ENCODE results near the gene RNF182.

Gene RNF182

GRCh38 chr6:14009431-14009830 lies 84.7 kb downstream of the RNF182 start:
- DNase-seq (ENCODE audit: low read depth, low spot score) = no peak
- H3K4me3 ChIP-seq (ENCODE audit: low read depth, low read length) = no peak overlapping the region
- CTCF ChIA-PET = interaction anchor here (0.6 to 1.4 kb wide), 2 partner anchors 9 to 22 kb away, joined by 3 read pairs; no protein-coding TSS in a partner anchor
- POLR2A ChIA-PET = no interaction called here
- TF ChIP-seq CTCF (IDR thresholded peaks at IDR 0.05; ENCODE audit: insufficient read depth, low read length, missing control alignments) = no peak

- H3K4me3 ChIP-seq (ENCODE audit: low read depth, low read length) = no peak overlapping the region
- no peak for DNase-seq (ENCODE audit: low read depth, low spot score)
- ChIA-PET CTCF (no interaction called here), POLR2A (no interaction called here)
- TF ChIP-seq CTCF (IDR thresholded peaks at IDR 0.05; ENCODE audit: insufficient read depth, low read length, missing control alignments) = no peak
Observed at GRCh38 chr6:14010275-14010674, 85.5 kb downstream of the RNF182 start.

- TF ChIP-seq CTCF (IDR thresholded peaks at IDR 0.05; ENCODE audit: insufficient read depth, low read length, missing control alignments) = no peak
- no peak overlapping the region for H3K4me3 ChIP-seq (ENCODE audit: low read depth, low read length)
- DNase-seq (ENCODE audit: low read depth, low spot score) = no peak
- ChIA-PET POLR2A (no interaction called here), CTCF (interaction anchor here (0.9 to 1.5 kb wide), 3 partner anchors 10 to 104 kb away, joined by 3 to 4 read pairs (median 3); no protein-coding TSS in a partner anchor)
Observed at GRCh38 chr6:14012313-14013030, 87.7 kb downstream of the RNF182 start.

- CTCF ChIA-PET = no interaction called here
Observed at GRCh38 chr6:14015964-14016363, 91.2 kb downstream of the RNF182 start.

GRCh38 chr6:14016432-14016831 lies 91.7 kb downstream of the RNF182 start:
- POLR2A ChIA-PET = no interaction called here
- CTCF ChIA-PET = no interaction called here
- no peak for TF ChIP-seq CTCF (IDR thresholded peaks at IDR 0.05; ENCODE audit: insufficient read depth, low read length, missing control alignments)

More at GRCh38 chr6:14015964-14016363, 91.2 kb downstream of the RNF182 start:
- H3K4me3 ChIP-seq (ENCODE audit: low read depth, low read length) = no peak overlapping the region
- DNase-seq (ENCODE audit: low read depth, low spot score) = no peak
- no peak for TF ChIP-seq CTCF (IDR thresholded peaks at IDR 0.05; ENCODE audit: insufficient read depth, low read length, missing control alignments)
- POLR2A ChIA-PET = no interaction called here

GRCh38 chr6:14016935-14017625 lies 92.3 kb downstream of the RNF182 start:
- no peak for TF ChIP-seq CTCF (IDR thresholded peaks at IDR 0.05; ENCODE audit: insufficient read depth, low read length, missing control alignments)
- ChIA-PET CTCF (interaction anchor here (0.7 kb wide), 1 partner anchor 14 kb away, joined by 3 read pairs; no protein-coding TSS in a partner anchor), POLR2A (no interaction called here)
- no peak overlapping the region for H3K4me3 ChIP-seq (ENCODE audit: low read depth, low read length)
- no peak for DNase-seq (ENCODE audit: low read depth, low spot score)

More at GRCh38 chr6:14016432-14016831, 91.7 kb downstream of the RNF182 start:
- no peak for DNase-seq (ENCODE audit: low read depth, low spot score)
- H3K4me3 ChIP-seq (ENCODE audit: low read depth, low read length) = no peak overlapping the region
